ENCODE measurements around the gene ACTN1. TPM values are rescaled to one million over a fixed set of nuclear protein-coding genes. Genes with fewer than 3 reads are reported as not detected.

The ACTN1 gene
- total RNA-seq, 4 donors from 2014 or later = 10.0 to 17.3 (median 14.1) TPM

DNA sequence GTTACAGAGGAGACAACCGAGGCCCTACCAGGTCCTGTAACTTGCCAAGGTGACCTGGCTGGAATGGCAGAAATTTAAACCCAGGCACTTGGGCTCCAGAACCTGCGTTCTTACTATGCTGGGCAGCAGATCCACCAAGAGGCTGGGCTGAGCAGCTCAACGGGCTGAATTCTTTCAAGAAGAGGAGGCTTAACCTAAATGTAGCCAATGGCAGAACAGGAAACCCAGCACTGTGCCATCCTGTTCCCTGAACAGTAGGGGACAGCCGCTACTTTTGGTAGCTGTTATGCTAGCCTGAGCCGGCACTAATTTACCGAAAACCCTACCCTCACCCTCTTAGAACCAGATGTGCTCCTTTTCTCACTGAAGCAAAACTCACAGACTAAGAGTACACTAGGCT lies 86.1 kb downstream of the ACTN1 start:
- Histone ChIP-seq H3K36me3 (peaks cover 0 to 7% of the 10 kb centered on the region in 2 donors), H3K4me1 (no peaks in the 10 kb centered on the region), H3K4me3 (no peak overlapping the region), H3K9me3 (no peaks in the 10 kb centered on the region), H3K27ac (no peak overlapping the region), H3K27me3 (no peaks in the 10 kb centered on the region)
- TF ChIP-seq, protein P1, sequence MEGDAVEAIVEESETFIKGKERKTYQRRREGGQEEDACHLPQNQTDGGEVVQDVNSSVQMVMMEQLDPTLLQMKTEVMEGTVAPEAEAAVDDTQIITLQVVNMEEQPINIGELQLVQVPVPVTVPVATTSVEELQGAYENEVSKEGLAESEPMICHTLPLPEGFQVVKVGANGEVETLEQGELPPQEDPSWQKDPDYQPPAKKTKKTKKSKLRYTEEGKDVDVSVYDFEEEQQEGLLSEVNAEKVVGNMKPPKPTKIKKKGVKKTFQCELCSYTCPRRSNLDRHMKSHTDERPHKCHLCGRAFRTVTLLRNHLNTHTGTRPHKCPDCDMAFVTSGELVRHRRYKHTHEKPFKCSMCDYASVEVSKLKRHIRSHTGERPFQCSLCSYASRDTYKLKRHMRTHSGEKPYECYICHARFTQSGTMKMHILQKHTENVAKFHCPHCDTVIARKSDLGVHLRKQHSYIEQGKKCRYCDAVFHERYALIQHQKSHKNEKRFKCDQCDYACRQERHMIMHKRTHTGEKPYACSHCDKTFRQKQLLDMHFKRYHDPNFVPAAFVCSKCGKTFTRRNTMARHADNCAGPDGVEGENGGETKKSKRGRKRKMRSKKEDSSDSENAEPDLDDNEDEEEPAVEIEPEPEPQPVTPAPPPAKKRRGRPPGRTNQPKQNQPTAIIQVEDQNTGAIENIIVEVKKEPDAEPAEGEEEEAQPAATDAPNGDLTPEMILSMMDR (IDR thresholded peaks at IDR 0.05 in 4 of 5, conservative IDR thresholded peaks at IDR 0.05 in 1 of 5) = no peak
- no peak for TF ChIP-seq POLR2A (IDR thresholded peaks at IDR 0.05)
- ATAC-seq (no peak), DNase-seq (no peak)
- intact Hi-C loops (cut with DNase I; ENCODE audit: low total_unique reads) (no loop called here), in situ Hi-C loops (cut with MboI; ENCODE audit: low sequenced_read_pairs in 4 of 4) (no loop called here)

DNA sequence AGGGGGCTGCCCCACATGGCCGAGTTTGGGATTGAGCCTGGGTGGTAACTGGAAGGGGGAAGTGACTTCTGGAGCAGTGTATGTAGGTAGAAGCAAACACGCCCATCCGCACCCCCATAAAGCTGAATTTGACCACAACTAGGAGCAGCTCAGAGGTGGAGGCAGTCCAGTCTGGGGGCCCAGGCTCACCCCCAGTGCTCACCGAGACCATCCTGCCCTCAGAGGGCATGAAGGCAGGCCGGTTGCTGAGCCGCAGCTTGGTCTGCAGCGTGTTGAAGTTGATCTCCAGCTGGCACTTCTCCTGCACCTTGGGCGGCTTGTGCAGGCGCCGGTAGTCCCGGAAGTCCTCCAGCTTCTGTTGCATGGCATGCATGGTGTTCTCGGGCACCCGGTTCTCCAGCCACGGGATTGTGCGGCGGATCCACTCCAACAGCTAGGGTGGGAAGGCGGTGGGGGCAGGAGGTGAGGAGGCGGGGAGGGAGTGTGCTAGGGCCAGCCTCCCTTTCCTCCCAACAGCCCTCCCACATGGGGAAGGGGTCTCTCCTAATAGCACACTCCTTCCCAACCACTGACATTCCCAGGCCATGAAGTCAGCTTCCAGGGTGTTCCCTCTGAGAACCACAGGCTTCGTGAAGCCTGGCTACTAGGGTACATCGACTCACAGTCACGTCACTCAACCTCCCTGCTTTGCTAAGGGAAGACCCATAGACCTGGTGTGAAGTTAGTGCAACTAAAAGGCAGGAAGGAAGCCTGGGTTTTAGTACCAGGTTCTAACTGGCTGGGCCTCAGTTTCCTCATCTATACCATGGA lies 87.0 kb downstream of the ACTN1 start:
- H3K36me3 ChIP-seq = peaks cover 0 to 7% of the 10 kb centered on the region in 2 donors
- H3K4me3 ChIP-seq = no peak overlapping the region
- H3K9me3 ChIP-seq = no peaks in the 10 kb centered on the region
- no peak for TF ChIP-seq POLR2A (IDR thresholded peaks at IDR 0.05)
- TF ChIP-seq, protein P1 (IDR thresholded peaks at IDR 0.05 in 4 of 5, conservative IDR thresholded peaks at IDR 0.05 in 1 of 5) = no peak
- intact Hi-C loops (cut with DNase I; ENCODE audit: low total_unique reads) (no loop called here), in situ Hi-C loops (cut with MboI; ENCODE audit: low sequenced_read_pairs in 4 of 4) (no loop called here)
- ATAC-seq (no peak), DNase-seq (no peak)
- no peak overlapping the region for H3K27ac ChIP-seq
- no peaks in the 10 kb centered on the region for H3K4me1 ChIP-seq
- no peaks in the 10 kb centered on the region for H3K27me3 ChIP-seq

DNA sequence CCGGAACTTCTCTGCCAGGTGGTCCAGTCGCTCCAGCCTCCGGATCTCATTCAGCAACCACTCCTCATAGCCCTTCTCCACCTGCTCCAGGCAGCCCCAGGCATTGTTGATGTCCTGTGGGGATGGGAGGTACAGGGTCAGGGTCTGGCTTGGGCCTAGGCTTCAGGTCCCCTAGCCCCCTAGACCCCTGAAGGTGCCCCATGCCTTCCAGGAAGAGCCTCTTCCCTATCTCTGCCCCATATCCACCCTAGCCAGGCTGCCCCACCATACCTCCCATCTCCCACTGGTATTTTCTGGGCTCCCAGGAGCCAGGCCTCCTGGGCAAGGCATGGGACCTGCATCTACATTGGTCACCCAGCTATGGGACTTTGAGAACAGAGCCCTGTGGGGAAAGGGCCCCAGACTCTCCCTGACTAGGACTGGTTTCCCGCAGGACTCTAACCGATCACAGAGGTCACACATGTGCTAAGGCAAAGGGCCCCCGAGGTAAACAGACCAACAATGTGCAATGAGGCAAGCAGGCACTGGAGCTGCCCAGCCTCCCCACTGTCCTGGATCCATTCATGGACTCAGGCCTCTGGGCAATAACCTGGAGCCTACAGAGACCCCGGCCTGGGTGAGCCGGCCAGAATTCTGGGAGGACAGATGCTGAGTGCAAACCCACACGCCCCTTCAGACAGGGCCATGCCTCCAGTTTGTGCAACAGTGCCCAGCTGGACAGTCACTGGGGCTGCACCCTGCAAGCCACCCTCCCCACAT lies 88.8 kb downstream of the ACTN1 start:
- ATAC-seq = no peak
- no peak overlapping the region for H3K27ac ChIP-seq
- in situ Hi-C loops (cut with MboI; ENCODE audit: low sequenced_read_pairs in 4 of 4) (no loop called here), intact Hi-C loops (cut with DNase I; ENCODE audit: low total_unique reads) (no loop called here)
- no peaks in the 10 kb centered on the region for H3K4me1 ChIP-seq
- TF ChIP-seq POLR2A (IDR thresholded peaks at IDR 0.05) = no peak
- TF ChIP-seq, protein P1 (IDR thresholded peaks at IDR 0.05 in 4 of 5, conservative IDR thresholded peaks at IDR 0.05 in 1 of 5) = no peak
- H3K9me3 ChIP-seq = no peaks in the 10 kb centered on the region
- no peak for DNase-seq
- no peaks in the 10 kb centered on the region for H3K27me3 ChIP-seq
- H3K36me3 ChIP-seq = peaks cover 0 to 7% of the 10 kb centered on the region in 2 donors
- no peak overlapping the region for H3K4me3 ChIP-seq

DNA sequence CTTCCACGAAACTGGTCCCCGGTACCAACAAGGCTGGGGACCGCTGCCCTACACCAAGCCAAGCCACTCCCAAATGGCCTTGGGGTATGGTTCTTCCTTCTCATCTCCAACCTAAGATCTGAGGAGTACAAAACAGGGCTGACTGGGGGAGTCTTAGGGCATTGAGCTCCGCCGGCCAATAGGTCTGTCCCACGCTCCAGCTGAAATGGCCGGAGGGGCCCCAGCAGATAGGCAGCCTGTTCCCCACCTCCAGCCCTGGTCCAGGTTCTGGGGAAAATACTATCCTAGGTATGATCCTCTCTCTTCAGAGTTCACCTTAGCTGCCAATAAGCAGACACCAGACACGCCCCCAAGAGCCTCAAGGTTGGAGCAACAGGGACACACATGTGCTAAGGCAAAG lies 90.2 kb downstream of the ACTN1 start:
- intact Hi-C loops (cut with DNase I; ENCODE audit: low total_unique reads) = no loop called here

More for the DNA sequence above, 90.2 kb downstream of the ACTN1 start:
- no peak for ATAC-seq
- Histone ChIP-seq H3K27ac (no peak overlapping the region), H3K27me3 (no peaks in the 10 kb centered on the region), H3K9me3 (no peaks in the 10 kb centered on the region), H3K4me1 (peaks cover 4 to 12% of the 10 kb centered on the region in 2 donors), H3K36me3 (peaks cover 0 to 7% of the 10 kb centered on the region in 2 donors), H3K4me3 (no peak overlapping the region)
- no peak for DNase-seq
- TF ChIP-seq POLR2A (IDR thresholded peaks at IDR 0.05) = no peak
- TF ChIP-seq, protein P1 (IDR thresholded peaks at IDR 0.05 in 4 of 5, conservative IDR thresholded peaks at IDR 0.05 in 1 of 5) = no peak
- in situ Hi-C loops (cut with MboI; ENCODE audit: low sequenced_read_pairs in 4 of 4) = no loop called here
